Measurements from ENCODE around the gene FTCDNL1.

Gene FTCDNL1

GRCh38 chr2:199838399-199838798 lies 12.6 kb downstream of the FTCDNL1 start:
- H3K9ac ChIP-seq (ENCODE audit: low read length), result no peak overlapping the region
- H3K4me1 ChIP-seq (ENCODE audit: insufficient read depth, low read length), result no peaks in the 10 kb centered on the region
- no peaks in the 10 kb centered on the region for H3K36me3 ChIP-seq (ENCODE audit: insufficient read depth, low read length)
- no peak overlapping the region for H3K4me3 ChIP-seq (ENCODE audit: low read depth in 1 of 2, low read length in 2 of 2)
- H3K9me3 ChIP-seq (ENCODE audit: low read length), result no peaks in the 10 kb centered on the region
- no peak overlapping the region for H3K27ac ChIP-seq (ENCODE audit: low read depth, low read length)
- H3K27me3 ChIP-seq (ENCODE audit: control insufficient read depth in 1 of 2, insufficient read depth in 2 of 2, low read length in 2 of 2), result no peaks in the 10 kb centered on the region

- no peak overlapping the region for H3K4me3 ChIP-seq (ENCODE audit: low read depth in 1 of 2, low read length in 2 of 2)
- H3K9me3 ChIP-seq (ENCODE audit: low read length), result no peaks in the 10 kb centered on the region
- H3K27me3 ChIP-seq (ENCODE audit: control insufficient read depth in 1 of 2, insufficient read depth in 2 of 2, low read length in 2 of 2), result no peaks in the 10 kb centered on the region
- no peak overlapping the region for H3K9ac ChIP-seq (ENCODE audit: low read length)
- no peaks in the 10 kb centered on the region for H3K36me3 ChIP-seq (ENCODE audit: insufficient read depth, low read length)
- H3K4me1 ChIP-seq (ENCODE audit: insufficient read depth, low read length), result no peaks in the 10 kb centered on the region
- no peak overlapping the region for H3K27ac ChIP-seq (ENCODE audit: low read depth, low read length)
Observed at GRCh38 chr2:199836943-199837342, 14.0 kb downstream of the FTCDNL1 start.

DNA sequence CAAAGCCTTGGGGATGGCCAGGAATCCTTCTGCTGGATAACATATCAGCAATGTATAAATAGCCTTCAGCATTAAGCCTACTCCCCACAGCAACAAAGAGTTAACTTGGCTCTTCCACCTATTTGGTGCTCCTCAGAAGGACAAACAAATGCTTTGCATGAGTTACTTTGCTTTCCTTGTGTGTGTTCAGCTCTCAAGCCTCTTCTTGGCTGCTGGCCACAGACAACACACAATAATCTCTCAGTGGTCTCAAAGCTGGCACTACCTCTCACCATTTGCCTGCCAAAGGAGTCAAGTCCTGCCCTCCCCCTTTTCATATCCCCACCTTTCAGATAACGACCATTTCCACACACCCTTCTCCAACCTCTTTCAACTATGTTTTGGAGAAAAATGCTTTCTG lies 17.5 kb downstream of the FTCDNL1 start:
- H3K4me3 ChIP-seq (ENCODE audit: low read depth in 1 of 2, low read length in 2 of 2), result no peak overlapping the region
- no peak overlapping the region for H3K27ac ChIP-seq (ENCODE audit: low read depth, low read length)
- no peaks in the 10 kb centered on the region for H3K4me1 ChIP-seq (ENCODE audit: insufficient read depth, low read length)
- no peaks in the 10 kb centered on the region for H3K36me3 ChIP-seq (ENCODE audit: insufficient read depth, low read length)
- no peaks in the 10 kb centered on the region for H3K27me3 ChIP-seq (ENCODE audit: control insufficient read depth in 1 of 2, insufficient read depth in 2 of 2, low read length in 2 of 2)
- H3K9ac ChIP-seq (ENCODE audit: low read length), result no peak overlapping the region
- no peaks in the 10 kb centered on the region for H3K9me3 ChIP-seq (ENCODE audit: low read length)

- Histone ChIP-seq H3K27me3 (ENCODE audit: control insufficient read depth in 1 of 2, insufficient read depth in 2 of 2, low read length in 2 of 2) (no peaks in the 10 kb centered on the region), H3K4me3 (ENCODE audit: low read depth in 1 of 2, low read length in 2 of 2) (no peak overlapping the region), H3K9me3 (ENCODE audit: low read length) (no peaks in the 10 kb centered on the region), H3K4me1 (ENCODE audit: insufficient read depth, low read length) (no peaks in the 10 kb centered on the region), H3K9ac (ENCODE audit: low read length) (no peak overlapping the region), H3K36me3 (ENCODE audit: insufficient read depth, low read length) (no peaks in the 10 kb centered on the region), H3K27ac (ENCODE audit: low read depth, low read length) (no peak overlapping the region)
Observed at GRCh38 chr2:199830531-199830930, 20.5 kb downstream of the FTCDNL1 start.

- Histone ChIP-seq H3K4me3 (ENCODE audit: low read depth in 1 of 2, low read length in 2 of 2) (no peak overlapping the region), H3K4me1 (ENCODE audit: insufficient read depth, low read length) (no peaks in the 10 kb centered on the region), H3K27ac (ENCODE audit: low read depth, low read length) (no peak overlapping the region), H3K36me3 (ENCODE audit: insufficient read depth, low read length) (no peaks in the 10 kb centered on the region), H3K9me3 (ENCODE audit: low read length) (no peaks in the 10 kb centered on the region), H3K27me3 (ENCODE audit: control insufficient read depth in 1 of 2, insufficient read depth in 2 of 2, low read length in 2 of 2) (no peaks in the 10 kb centered on the region), H3K9ac (ENCODE audit: low read length) (no peak overlapping the region)
Observed at GRCh38 chr2:199829628-199830027, 21.4 kb downstream of the FTCDNL1 start.

GRCh38 chr2:199819746-199820145 lies 31.2 kb downstream of the FTCDNL1 start:
- Histone ChIP-seq H3K4me3 (ENCODE audit: low read depth in 1 of 2, low read length in 2 of 2) (no peak overlapping the region), H3K4me1 (ENCODE audit: insufficient read depth, low read length) (no peaks in the 10 kb centered on the region), H3K9me3 (ENCODE audit: low read length) (no peaks in the 10 kb centered on the region), H3K9ac (ENCODE audit: low read length) (no peak overlapping the region), H3K27ac (ENCODE audit: low read depth, low read length) (no peak overlapping the region), H3K27me3 (ENCODE audit: control insufficient read depth in 1 of 2, insufficient read depth in 2 of 2, low read length in 2 of 2) (no peaks in the 10 kb centered on the region), H3K36me3 (ENCODE audit: insufficient read depth, low read length) (no peaks in the 10 kb centered on the region)

GRCh38 chr2:199818754-199819153 lies 32.2 kb downstream of the FTCDNL1 start:
- no peaks in the 10 kb centered on the region for H3K27me3 ChIP-seq (ENCODE audit: control insufficient read depth in 1 of 2, insufficient read depth in 2 of 2, low read length in 2 of 2)
- H3K27ac ChIP-seq (ENCODE audit: low read depth, low read length), result no peak overlapping the region
- no peak overlapping the region for H3K9ac ChIP-seq (ENCODE audit: low read length)
- H3K4me3 ChIP-seq (ENCODE audit: low read depth in 1 of 2, low read length in 2 of 2), result no peak overlapping the region
- no peaks in the 10 kb centered on the region for H3K9me3 ChIP-seq (ENCODE audit: low read length)
- peaks cover 6% of the 10 kb centered on the region for H3K4me1 ChIP-seq (ENCODE audit: insufficient read depth, low read length)
- H3K36me3 ChIP-seq (ENCODE audit: insufficient read depth, low read length), result no peaks in the 10 kb centered on the region

DNA sequence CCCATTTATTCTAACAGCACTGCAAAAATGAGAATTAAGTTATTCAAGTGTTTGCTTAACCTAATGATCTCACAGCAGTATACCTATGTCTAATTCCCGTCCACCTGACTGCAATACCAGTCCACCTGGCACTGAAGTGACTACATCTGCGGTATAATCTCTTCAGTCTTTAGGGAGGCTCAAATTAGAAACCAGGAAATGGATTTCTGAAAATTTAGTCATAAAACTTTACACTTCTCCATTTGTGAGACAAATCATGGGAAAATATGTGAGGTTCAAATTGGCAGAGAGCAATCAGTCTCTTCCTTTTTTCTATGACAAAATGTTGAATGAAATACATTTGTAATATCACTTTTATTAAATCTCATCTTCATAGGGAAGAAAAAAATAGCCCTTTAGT lies 33.0 kb downstream of the FTCDNL1 start:
- no peak overlapping the region for H3K4me3 ChIP-seq (ENCODE audit: low read depth in 1 of 2, low read length in 2 of 2)
- no peaks in the 10 kb centered on the region for H3K27me3 ChIP-seq (ENCODE audit: control insufficient read depth in 1 of 2, insufficient read depth in 2 of 2, low read length in 2 of 2)
- no peak overlapping the region for H3K9ac ChIP-seq (ENCODE audit: low read length)
- H3K4me1 ChIP-seq (ENCODE audit: insufficient read depth, low read length), result peaks cover 6% of the 10 kb centered on the region
- H3K27ac ChIP-seq (ENCODE audit: low read depth, low read length), result no peak overlapping the region
- no peaks in the 10 kb centered on the region for H3K36me3 ChIP-seq (ENCODE audit: insufficient read depth, low read length)
- no peaks in the 10 kb centered on the region for H3K9me3 ChIP-seq (ENCODE audit: low read length)

GRCh38 chr2:199814817-199815211 lies 36.2 kb downstream of the FTCDNL1 start:
- Histone ChIP-seq H3K9me3 (ENCODE audit: low read length) (no peaks in the 10 kb centered on the region), H3K27ac (ENCODE audit: low read depth, low read length) (no peak overlapping the region), H3K9ac (ENCODE audit: low read length) (no peak overlapping the region), H3K27me3 (ENCODE audit: control insufficient read depth in 1 of 2, insufficient read depth in 2 of 2, low read length in 2 of 2) (no peaks in the 10 kb centered on the region), H3K4me1 (ENCODE audit: insufficient read depth, low read length) (peaks cover 6% of the 10 kb centered on the region), H3K36me3 (ENCODE audit: insufficient read depth, low read length) (no peaks in the 10 kb centered on the region), H3K4me3 (ENCODE audit: low read depth in 1 of 2, low read length in 2 of 2) (no peak overlapping the region)

DNA sequence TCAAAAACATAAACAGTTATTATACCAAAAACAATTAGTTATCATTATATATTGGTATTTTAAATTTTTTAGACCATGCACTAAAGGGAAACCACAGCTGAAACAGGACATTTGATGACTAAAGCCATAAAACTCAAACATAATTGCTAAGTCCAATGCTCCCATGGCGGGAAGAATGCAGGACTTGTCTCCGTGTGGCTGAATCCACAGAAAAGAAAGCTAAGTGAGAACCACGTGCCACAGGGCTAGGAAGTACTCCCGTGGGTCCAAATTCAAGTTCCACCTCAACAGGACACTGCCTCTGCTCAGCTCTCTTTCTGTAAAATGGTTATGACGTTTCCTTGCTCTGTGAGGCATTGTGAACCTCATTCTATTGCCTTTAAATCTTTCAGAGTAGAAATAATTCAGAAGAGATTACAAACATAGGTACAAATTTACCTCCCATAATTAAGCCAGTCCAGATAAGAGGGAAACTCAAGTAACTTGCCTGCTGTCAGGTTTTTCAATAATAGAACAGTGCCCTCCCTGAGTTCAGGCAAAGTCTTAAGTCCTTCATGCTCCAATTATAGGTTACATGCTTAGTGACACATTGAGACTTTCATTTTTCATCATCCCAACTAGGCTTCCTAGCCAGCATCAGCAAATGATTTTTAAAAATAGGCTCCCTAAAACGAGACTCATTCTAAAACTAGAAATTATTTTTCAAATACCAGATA lies 36.7 kb downstream of the FTCDNL1 start:
- H3K9me3 ChIP-seq (ENCODE audit: low read length), result no peaks in the 10 kb centered on the region
- no peaks in the 10 kb centered on the region for H3K27me3 ChIP-seq (ENCODE audit: control insufficient read depth in 1 of 2, insufficient read depth in 2 of 2, low read length in 2 of 2)
- peaks cover 6% of the 10 kb centered on the region for H3K4me1 ChIP-seq (ENCODE audit: insufficient read depth, low read length)
- no peak overlapping the region for H3K27ac ChIP-seq (ENCODE audit: low read depth, low read length)
- H3K9ac ChIP-seq (ENCODE audit: low read length), result no peak overlapping the region
- no peaks in the 10 kb centered on the region for H3K36me3 ChIP-seq (ENCODE audit: insufficient read depth, low read length)
- no peak overlapping the region for H3K4me3 ChIP-seq (ENCODE audit: low read depth in 1 of 2, low read length in 2 of 2)

DNA sequence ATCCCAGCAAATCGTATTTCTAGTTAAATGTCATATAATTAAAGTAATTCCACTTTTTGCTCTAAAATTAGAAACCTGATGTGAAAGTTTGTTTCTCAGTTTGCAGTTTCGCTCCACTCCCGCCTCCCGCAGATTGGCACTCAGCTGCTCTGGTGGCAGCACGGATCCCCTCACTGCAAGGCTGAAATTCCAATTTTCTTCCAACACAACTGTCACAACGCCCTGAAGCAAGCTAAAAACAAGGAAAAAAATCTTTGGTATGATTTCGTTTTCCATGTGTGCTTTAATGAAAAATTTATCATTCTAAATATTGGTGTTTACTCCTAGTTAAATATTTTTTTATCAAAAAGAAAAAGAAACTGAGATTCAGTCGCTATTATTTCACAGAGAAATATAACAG lies 38.5 kb downstream of the FTCDNL1 start:
- Histone ChIP-seq H3K9ac (ENCODE audit: low read length) (no peak overlapping the region), H3K27me3 (ENCODE audit: control insufficient read depth in 1 of 2, insufficient read depth in 2 of 2, low read length in 2 of 2) (no peaks in the 10 kb centered on the region), H3K4me3 (ENCODE audit: low read depth in 1 of 2, low read length in 2 of 2) (no peak overlapping the region), H3K36me3 (ENCODE audit: insufficient read depth, low read length) (no peaks in the 10 kb centered on the region), H3K9me3 (ENCODE audit: low read length) (no peaks in the 10 kb centered on the region), H3K4me1 (ENCODE audit: insufficient read depth, low read length) (peaks cover 6% of the 10 kb centered on the region), H3K27ac (ENCODE audit: low read depth, low read length) (no peak overlapping the region)

GRCh38 chr2:199811346-199811745 lies 39.6 kb downstream of the FTCDNL1 start:
- Histone ChIP-seq H3K27ac (ENCODE audit: low read depth, low read length) (no peak overlapping the region), H3K4me3 (ENCODE audit: low read depth in 1 of 2, low read length in 2 of 2) (no peak overlapping the region), H3K9ac (ENCODE audit: low read length) (no peak overlapping the region), H3K36me3 (ENCODE audit: insufficient read depth, low read length) (no peaks in the 10 kb centered on the region), H3K4me1 (ENCODE audit: insufficient read depth, low read length) (peaks cover 7% of the 10 kb centered on the region), H3K27me3 (ENCODE audit: control insufficient read depth in 1 of 2, insufficient read depth in 2 of 2, low read length in 2 of 2) (no peaks in the 10 kb centered on the region), H3K9me3 (ENCODE audit: low read length) (no peaks in the 10 kb centered on the region)

Data from muscle layer of colon (tissue), 2 donors.